ENCODE results near the gene CNTNAP2.

GRCh38 chr7:146094356-146094755 lies 22.2 kb upstream of the CNTNAP2 start:
- TF ChIP-seq SPI1 (IDR thresholded peaks at IDR 0.05; ENCODE audit: low read depth, low read length) (no peak), POU2F2 (IDR thresholded peaks at IDR 0.05; ENCODE audit: low read depth, low read length) (no peak), TAF1 (IDR thresholded peaks at IDR 0.05; ENCODE audit: low read depth, low read length) (no peak), POLR2AphosphoS5 (IDR thresholded peaks at IDR 0.05; ENCODE audit: low read depth, low read length) (no peak), POLR2A (IDR thresholded peaks at IDR 0.05; ENCODE audit: low read depth, low read length) (no peak)
